GM12891 (cell line): ENCODE measurements around the gene CYP24A1.

Experiments
- POLR2A ChIP-seq: IDR thresholded peaks from 2 replicates; pipeline ENCODE4 v1.6.1; 2011; ENCODE audit warnings: low read depth, low read length, control low read depth
- POLR2AphosphoS5 ChIP-seq: IDR thresholded peaks from 2 replicates; pipeline ENCODE4 v1.6.1; 2011; ENCODE audit warnings: low read depth, low read length, control low read depth
- POU2F2 ChIP-seq: IDR thresholded peaks from 2 replicates; pipeline ENCODE4 v1.6.1; 2011; ENCODE audit warnings: low read depth, mild to moderate bottlenecking, control low read depth, low read length, moderate library complexity

DNA sequence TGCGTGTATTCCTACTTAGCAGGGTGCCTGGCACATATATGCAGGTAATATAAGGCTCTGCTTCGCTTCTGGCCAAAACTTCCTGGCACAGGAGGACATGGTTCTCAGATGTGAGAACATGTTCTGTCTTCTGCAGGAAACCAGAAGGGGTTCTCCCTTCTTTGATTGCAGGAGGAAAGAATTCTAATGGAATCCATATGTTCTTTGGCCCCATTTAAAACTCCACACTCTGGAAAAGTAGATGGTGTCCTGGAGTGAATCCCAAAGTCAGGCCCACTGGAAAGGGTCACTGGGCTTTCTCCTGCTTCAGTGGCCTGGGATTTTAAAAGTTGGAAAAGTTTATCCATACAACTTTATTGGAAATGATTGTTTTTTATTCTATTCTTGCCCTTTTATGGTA is 16.4 kb upstream of the CYP24A1 start:
- no peak for TF ChIP-seq POLR2A
- TF ChIP-seq POLR2AphosphoS5: no peak
- TF ChIP-seq POU2F2: no peak
